Lung (tissue), 12 donors: ENCODE measurements around the gene TECR. TPM values are rescaled to one million over a fixed set of nuclear protein-coding genes. Genes with fewer than 3 reads are reported as not detected.

Source experiments
- ATAC-seq: fragments of 200-7000 bp; cut with Tn5 transposase; one replicate; pipeline ENCODE4 v1.9.1; 2020; ENCODE audit warnings: moderate number of reproducible peaks; ENCODE audit not compliant: insufficient read depth, low FRiP score
- DNase-seq, 3 donors: peaks; one replicate each; pipeline ENCODE4 v3.0.0-alpha.2; 2013 to 2017
- H3K27ac ChIP-seq, 2 donors: one replicate each; pipeline ENCODE4 v1.5.1; 2013; ENCODE audit warnings: mild to moderate bottlenecking in 2 of 2, moderate library complexity in 2 of 2, control low read depth in 1 of 2, inconsistent platforms in 1 of 2, low read depth in 1 of 2, low read length in 1 of 2
- H3K27me3 ChIP-seq, 3 donors: one replicate each; pipeline ENCODE4 v1.5.1; 2013; ENCODE audit warnings: low read length in 2 of 3; ENCODE audit not compliant: control insufficient read depth in 3 of 3, insufficient read depth in 3 of 3
- H3K36me3 ChIP-seq, 4 donors: one replicate each; pipeline ENCODE4 v1.5.1; 2013; ENCODE audit warnings: low read length in 4 of 4, mild to moderate bottlenecking in 1 of 4, moderate library complexity in 1 of 4; ENCODE audit not compliant: control insufficient read depth in 4 of 4, insufficient read depth in 4 of 4
- H3K4me1 ChIP-seq, 5 donors: one replicate each; pipeline ENCODE4 v1.5.1; 2013; ENCODE audit warnings: low read length in 5 of 5, mild to moderate bottlenecking in 2 of 5, moderate library complexity in 1 of 5; ENCODE audit not compliant: control insufficient read depth in 5 of 5, insufficient read depth in 5 of 5
- H3K4me3 ChIP-seq: one replicate; pipeline ENCODE4 v1.5.1; 2013; ENCODE audit warnings: mild to moderate bottlenecking, control low read depth, moderate library complexity
- H3K9ac ChIP-seq, 2 donors: one replicate each; pipeline ENCODE4 v1.5.1; 2013; ENCODE audit warnings: low read length in 2 of 2, control low read depth in 1 of 2; ENCODE audit not compliant: insufficient read depth in 1 of 2
- H3K9me3 ChIP-seq, 4 donors: one replicate each; pipeline ENCODE4 v1.5.1; 2013; ENCODE audit warnings: low read length in 3 of 4, mild to moderate bottlenecking in 1 of 4, moderate library complexity in 1 of 4; ENCODE audit not compliant: control insufficient read depth in 4 of 4, insufficient read depth in 3 of 4
- WGBS, 2 donors: extraction: QIAGEN DNeasy Blood & Tissue Kit; methylation state at CpG; one replicate each; pipeline ENCODE4 v1.1.7; 2013; 5-methylcytosine and 5-hydroxymethylcytosine counted together
- polyA plus RNA-seq, 2 donors: library from polyadenylated mRNA; stranded (reverse); fragments of 200-250 nt; gene quantifications; one replicate each; pipeline ENCODE4 v1.2.1, GENCODE V29; 2013
- total RNA-seq, 2 donors: library from RNA; depleted of rRNA in 1 of 2; stranded (reverse); fragments of >200 nt in 1 of 2; gene quantifications; one replicate each; pipeline ENCODE4 v1.2.1, GENCODE V29; 2014 to 2021
- TF ChIP-seq, protein P1 (sequence below): IDR thresholded peaks from 2 replicates; pipeline ENCODE4 v1.5.1; 2012; ENCODE audit warnings: mild to moderate bottlenecking; ENCODE audit errors: control extremely low read depth, extremely low read depth
- donor health status: control.
- donor health status: control.
- donor health status: Bipolar disorder and iron deficiency.
- donor health status: healthy.
- donor health status: DM: yes; HTN: yes; CAD: no.

TECR gene
- total and polyA plus RNA-seq, 4 donors, result 32.7 to 193 (median 121) TPM

DNA sequence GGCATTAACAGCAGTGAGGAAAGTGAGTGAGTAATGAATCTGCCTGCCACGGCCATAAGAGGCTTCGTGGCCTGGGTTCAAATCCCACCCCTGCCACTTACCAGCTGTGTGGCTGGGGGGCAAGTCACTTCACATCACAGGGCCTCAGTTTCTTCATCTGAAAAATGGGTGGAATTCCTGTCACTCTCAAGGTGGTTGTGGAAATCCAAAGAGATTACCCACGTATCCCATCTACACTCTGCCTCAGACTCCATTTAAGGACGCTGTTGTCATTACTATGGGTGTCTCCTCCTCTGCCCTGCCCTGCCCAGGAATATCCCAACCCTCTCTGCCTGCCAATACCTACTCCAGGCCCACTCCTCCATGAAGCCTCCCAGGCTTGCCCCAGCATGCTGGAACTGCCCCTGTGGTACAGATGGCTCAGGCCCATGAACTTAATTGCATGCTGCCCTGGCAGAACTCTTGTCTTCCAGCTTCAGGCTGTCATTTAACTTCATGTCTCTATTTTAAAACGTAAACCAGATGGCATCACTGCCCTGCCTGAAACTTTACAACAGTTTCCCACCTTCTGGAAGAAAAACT, 36.5 kb upstream of the TECR start:
- TF ChIP-seq, protein P1, sequence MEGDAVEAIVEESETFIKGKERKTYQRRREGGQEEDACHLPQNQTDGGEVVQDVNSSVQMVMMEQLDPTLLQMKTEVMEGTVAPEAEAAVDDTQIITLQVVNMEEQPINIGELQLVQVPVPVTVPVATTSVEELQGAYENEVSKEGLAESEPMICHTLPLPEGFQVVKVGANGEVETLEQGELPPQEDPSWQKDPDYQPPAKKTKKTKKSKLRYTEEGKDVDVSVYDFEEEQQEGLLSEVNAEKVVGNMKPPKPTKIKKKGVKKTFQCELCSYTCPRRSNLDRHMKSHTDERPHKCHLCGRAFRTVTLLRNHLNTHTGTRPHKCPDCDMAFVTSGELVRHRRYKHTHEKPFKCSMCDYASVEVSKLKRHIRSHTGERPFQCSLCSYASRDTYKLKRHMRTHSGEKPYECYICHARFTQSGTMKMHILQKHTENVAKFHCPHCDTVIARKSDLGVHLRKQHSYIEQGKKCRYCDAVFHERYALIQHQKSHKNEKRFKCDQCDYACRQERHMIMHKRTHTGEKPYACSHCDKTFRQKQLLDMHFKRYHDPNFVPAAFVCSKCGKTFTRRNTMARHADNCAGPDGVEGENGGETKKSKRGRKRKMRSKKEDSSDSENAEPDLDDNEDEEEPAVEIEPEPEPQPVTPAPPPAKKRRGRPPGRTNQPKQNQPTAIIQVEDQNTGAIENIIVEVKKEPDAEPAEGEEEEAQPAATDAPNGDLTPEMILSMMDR, result no peak
- ATAC-seq (no peak), DNase-seq (no peak)
- no peak overlapping the region for H3K27ac ChIP-seq
- H3K4me3 ChIP-seq, result no peak overlapping the region
- WGBS, 2 donors, result 86 to 88% methylated on average over 5 of the region's 5 CpGs
- H3K36me3 ChIP-seq, result peaks cover 0 to 18% (median 10%) of the 10 kb centered on the region in 4 donors
- no peak overlapping the region for H3K9ac ChIP-seq
- H3K4me1 ChIP-seq, result peaks cover 0 to 15% (median 8%) of the 10 kb centered on the region in 5 donors
- no peaks in the 10 kb centered on the region for H3K27me3 ChIP-seq
- no peaks in the 10 kb centered on the region for H3K9me3 ChIP-seq

DNA sequence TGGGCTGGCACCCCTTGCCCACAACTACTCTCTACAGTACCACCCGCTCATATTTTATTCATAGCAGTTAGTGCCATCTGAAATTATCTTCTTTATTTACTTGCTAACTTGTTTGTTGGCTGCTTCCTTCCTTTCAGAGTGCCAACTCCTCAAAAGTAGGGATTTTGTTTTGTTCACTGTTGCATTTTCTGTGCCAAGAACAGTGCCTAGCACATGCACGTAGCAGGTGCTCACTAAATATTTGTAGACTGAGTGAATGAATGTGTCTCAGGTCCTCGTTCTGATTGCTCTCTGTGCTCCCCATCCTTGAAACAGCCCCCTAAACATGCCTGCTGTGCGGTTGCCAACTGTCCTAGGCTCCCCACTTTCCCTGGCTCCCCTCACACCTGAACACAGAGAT, 35.0 kb upstream of the TECR start:
- H3K9me3 ChIP-seq, result no peaks in the 10 kb centered on the region
- TF ChIP-seq, protein P1, result no peak
- ATAC-seq (no peak), DNase-seq (no peak)
- no peak overlapping the region for H3K9ac ChIP-seq
- H3K27me3 ChIP-seq, result no peaks in the 10 kb centered on the region
- peak overlapping the region; percentile 2 for H3K4me3 ChIP-seq
- H3K27ac ChIP-seq, result peak overlapping the region in 1 of 2 donors; percentile 65
- WGBS, 2 donors, result 57 to 73% methylated on average over 4 of the region's 4 CpGs
- H3K4me1 ChIP-seq, result peaks cover 0 to 18% (median 9%) of the 10 kb centered on the region in 5 donors
- peaks cover 0 to 9% (median 4%) of the 10 kb centered on the region in 4 donors for H3K36me3 ChIP-seq

GRCh38 chr19:14494910-14495671, 34.3 kb upstream of the TECR start:
- Histone ChIP-seq H3K9ac (peak overlapping the region; percentile 25 to 53), H3K9me3 (no peaks in the 10 kb centered on the region), H3K36me3 (peaks cover 0 to 9% (median 3%) of the 10 kb centered on the region in 4 donors), H3K27ac (peak overlapping the region in 1 of 2 donors; percentile 68), H3K4me1 (peaks cover 0 to 18% (median 9%) of the 10 kb centered on the region in 5 donors), H3K4me3 (peak overlapping the region; percentile 61), H3K27me3 (no peaks in the 10 kb centered on the region)
- ATAC-seq (no peak), DNase-seq (peak in 1 of 3 donors; percentile 44)
- TF ChIP-seq, protein P1, result no peak
- 18 to 34% methylated on average over 13 to 14 of the region's 14 CpGs for WGBS, 2 donors
